ENCODE results near the gene OR2M4. TPM values are rescaled to one million over a fixed set of nuclear protein-coding genes. Genes with fewer than 3 reads are reported as not detected.
"Not testable (repeated sequence)": the region's sequence is repeated elsewhere in the genome, so short reads cannot be mapped to it uniquely, and the experiment has no call there.

The OR2M4 gene
- under 1 TPM in 3 of 4 donors, not detected in 1; 0.03 to 0.04 (median 0.04) TPM for polyA plus RNA-seq (ENCODE audit: insufficient read length in 4 of 4)

GRCh38 chr1:248231117-248231516 lies at the start of gene OR2M4:
OR2M4 (plus strand) TSS chr1:248231417; CDS start chr1:248238929, 7,512 bp downstream.
- no peak for DNase-seq (ENCODE audit: low read depth in 4 of 4, low spot score in 3 of 4)

- DNase-seq (ENCODE audit: low read depth in 4 of 4, low spot score in 3 of 4), result no peak
Observed at GRCh38 chr1:248183996-248184395, 47.2 kb upstream of the OR2M4 start.

GRCh38 chr1:248187363-248187762 lies 43.9 kb upstream of the OR2M4 start:
- DNase-seq (ENCODE audit: low read depth in 4 of 4, low spot score in 3 of 4), result no peak

- DNase-seq (ENCODE audit: low read depth in 4 of 4, low spot score in 3 of 4), result peak in 1 of 4 donors; percentile 12
Observed at GRCh38 chr1:248189026-248189425, 42.2 kb upstream of the OR2M4 start.

- DNase-seq (ENCODE audit: low read depth in 4 of 4, low spot score in 3 of 4), result no peak
Observed at GRCh38 chr1:248194117-248194516, 37.1 kb upstream of the OR2M4 start.

- no peak for DNase-seq (ENCODE audit: low read depth in 4 of 4, low spot score in 3 of 4)
Observed at GRCh38 chr1:248196965-248197364, 34.3 kb upstream of the OR2M4 start, which contains the start of gene OR2M3. OR2M3 (plus strand) TSS chr1:248197265; CDS start chr1:248203068, 5,803 bp downstream.

GRCh38 chr1:248215880-248216279 lies 15.3 kb upstream of the OR2M4 start:
- DNase-seq (ENCODE audit: low read depth in 4 of 4, low spot score in 3 of 4), result no peak

GRCh38 chr1:248225537-248225936 lies 5.7 kb upstream of the OR2M4 start:
- DNase-seq (ENCODE audit: low read depth in 4 of 4, low spot score in 3 of 4), result no peak

GRCh38 chr1:248229360-248229908 lies 1.8 kb upstream of the OR2M4 start:
- DNase-seq (ENCODE audit: low read depth in 4 of 4, low spot score in 3 of 4), result no peak

GRCh38 chr1:248239478-248239877 lies 8.3 kb downstream of the OR2M4 start:
- DNase-seq (ENCODE audit: low read depth in 4 of 4, low spot score in 3 of 4), result no peak

- peak in 2 of 4 donors; percentile 0 to 2 for DNase-seq (ENCODE audit: low read depth in 4 of 4, low spot score in 3 of 4)
Observed at GRCh38 chr1:248243204-248243603, 12.0 kb downstream of the OR2M4 start.

GRCh38 chr1:248259309-248259708 lies 28.1 kb downstream of the OR2M4 start:
- not testable (repeated sequence) for DNase-seq (ENCODE audit: low read depth in 4 of 4, low spot score in 3 of 4)

- no peak for DNase-seq (ENCODE audit: low read depth in 4 of 4, low spot score in 3 of 4)
Observed at GRCh38 chr1:248268178-248268577, 37.0 kb downstream of the OR2M4 start.

GRCh38 chr1:248273225-248273624 lies 42.0 kb downstream of the OR2M4 start:
- not testable (repeated sequence) for DNase-seq (ENCODE audit: low read depth in 4 of 4, low spot score in 3 of 4)

GRCh38 chr1:248277876-248278275 lies 46.7 kb downstream of the OR2M4 start, which contains the start of gene OR2T33:
OR2T33 (minus strand) TSS chr1:248277976; CDS start chr1:248273814, 4,162 bp downstream.
- DNase-seq (ENCODE audit: low read depth in 4 of 4, low spot score in 3 of 4), result no peak

GRCh38 chr1:248288391-248288790 lies 57.2 kb downstream of the OR2M4 start:
- no peak for DNase-seq (ENCODE audit: low read depth in 4 of 4, low spot score in 3 of 4)

Other genes starting within 250 kb of the OR2M4 start
- gene OR2L5, start 217.8 kb upstream of the OR2M4 start, polyA plus RNA-seq (ENCODE audit: insufficient read length in 4 of 4), result not detected
- gene OR2L2, start 201.3 kb upstream of the OR2M4 start, polyA plus RNA-seq (ENCODE audit: insufficient read length in 4 of 4), result under 1 TPM in 3 of 4 donors, not detected in 1; 0.04 to 0.14 (median 0.08) TPM
- not detected for gene OR2L3, start 184.6 kb upstream of the OR2M4 start, polyA plus RNA-seq (ENCODE audit: insufficient read length in 4 of 4)
- under 1 TPM in 2 of 4 donors, not detected in 2; 0.03 to 0.08 TPM for gene OR2L13, start 136.2 kb upstream of the OR2M4 start, polyA plus RNA-seq (ENCODE audit: insufficient read length in 4 of 4)
- not detected for gene OR2M5, start 86.3 kb upstream of the OR2M4 start, polyA plus RNA-seq (ENCODE audit: insufficient read length in 4 of 4)
- gene OR2M2, start 56.6 kb upstream of the OR2M4 start, polyA plus RNA-seq (ENCODE audit: insufficient read length in 4 of 4), result not detected
- under 1 TPM; 0.01 to 0.04 (median 0.03) TPM for gene OR2M3, start 34.2 kb upstream of the OR2M4 start, polyA plus RNA-seq (ENCODE audit: insufficient read length in 4 of 4)
- gene OR2T33, start 46.6 kb downstream of the OR2M4 start, polyA plus RNA-seq (ENCODE audit: insufficient read length in 4 of 4), result not detected
- gene OR2T12, start 72.0 kb downstream of the OR2M4 start, polyA plus RNA-seq (ENCODE audit: insufficient read length in 4 of 4), result under 1 TPM in 2 of 4 donors, not detected in 2; 0.01 to 0.04 TPM
- not detected for gene OR2M7, start 93.2 kb downstream of the OR2M4 start, polyA plus RNA-seq (ENCODE audit: insufficient read length in 4 of 4)
- not detected for gene OR14C36, start 117.4 kb downstream of the OR2M4 start, polyA plus RNA-seq (ENCODE audit: insufficient read length in 4 of 4)
- not detected for gene OR2T4, start 130.2 kb downstream of the OR2M4 start, polyA plus RNA-seq (ENCODE audit: insufficient read length in 4 of 4)
- gene OR2T6, start 144.3 kb downstream of the OR2M4 start, polyA plus RNA-seq (ENCODE audit: insufficient read length in 4 of 4), result under 1 TPM; 0.05 to 0.34 (median 0.10) TPM
- gene OR2T1, start 171.6 kb downstream of the OR2M4 start, polyA plus RNA-seq (ENCODE audit: insufficient read length in 4 of 4), result not detected
- under 1 TPM in 1 of 4 donors, not detected in 3; 0.01 TPM for gene OR2T2, start 214.2 kb downstream of the OR2M4 start, polyA plus RNA-seq (ENCODE audit: insufficient read length in 4 of 4)
- gene OR2T3, start 241.9 kb downstream of the OR2M4 start, polyA plus RNA-seq (ENCODE audit: insufficient read length in 4 of 4), result not detected

Data from right renal pelvis (tissue), 4 donors.